HG02885 (cell line): ENCODE results near the gene DOCK4.
"Not testable (repeated sequence)": the region's sequence is repeated elsewhere in the genome, so short reads cannot be mapped to it uniquely, and the experiment has no call there.

Experiments used
- ATAC-seq: cut with Tn5 transposase; IDR thresholded peaks from one replicate; pipeline ENCODE4 v1.9.1; 2021; ENCODE audit warnings: mild to moderate bottlenecking; ENCODE audit not compliant: unreplicated experiment, poor library complexity

DOCK4 gene, protein sequence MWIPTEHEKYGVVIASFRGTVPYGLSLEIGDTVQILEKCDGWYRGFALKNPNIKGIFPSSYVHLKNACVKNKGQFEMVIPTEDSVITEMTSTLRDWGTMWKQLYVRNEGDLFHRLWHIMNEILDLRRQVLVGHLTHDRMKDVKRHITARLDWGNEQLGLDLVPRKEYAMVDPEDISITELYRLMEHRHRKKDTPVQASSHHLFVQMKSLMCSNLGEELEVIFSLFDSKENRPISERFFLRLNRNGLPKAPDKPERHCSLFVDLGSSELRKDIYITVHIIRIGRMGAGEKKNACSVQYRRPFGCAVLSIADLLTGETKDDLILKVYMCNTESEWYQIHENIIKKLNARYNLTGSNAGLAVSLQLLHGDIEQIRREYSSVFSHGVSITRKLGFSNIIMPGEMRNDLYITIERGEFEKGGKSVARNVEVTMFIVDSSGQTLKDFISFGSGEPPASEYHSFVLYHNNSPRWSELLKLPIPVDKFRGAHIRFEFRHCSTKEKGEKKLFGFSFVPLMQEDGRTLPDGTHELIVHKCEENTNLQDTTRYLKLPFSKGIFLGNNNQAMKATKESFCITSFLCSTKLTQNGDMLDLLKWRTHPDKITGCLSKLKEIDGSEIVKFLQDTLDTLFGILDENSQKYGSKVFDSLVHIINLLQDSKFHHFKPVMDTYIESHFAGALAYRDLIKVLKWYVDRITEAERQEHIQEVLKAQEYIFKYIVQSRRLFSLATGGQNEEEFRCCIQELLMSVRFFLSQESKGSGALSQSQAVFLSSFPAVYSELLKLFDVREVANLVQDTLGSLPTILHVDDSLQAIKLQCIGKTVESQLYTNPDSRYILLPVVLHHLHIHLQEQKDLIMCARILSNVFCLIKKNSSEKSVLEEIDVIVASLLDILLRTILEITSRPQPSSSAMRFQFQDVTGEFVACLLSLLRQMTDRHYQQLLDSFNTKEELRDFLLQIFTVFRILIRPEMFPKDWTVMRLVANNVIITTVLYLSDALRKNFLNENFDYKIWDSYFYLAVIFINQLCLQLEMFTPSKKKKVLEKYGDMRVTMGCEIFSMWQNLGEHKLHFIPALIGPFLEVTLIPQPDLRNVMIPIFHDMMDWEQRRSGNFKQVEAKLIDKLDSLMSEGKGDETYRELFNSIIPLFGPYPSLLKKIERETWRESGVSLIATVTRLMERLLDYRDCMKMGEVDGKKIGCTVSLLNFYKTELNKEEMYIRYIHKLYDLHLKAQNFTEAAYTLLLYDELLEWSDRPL (N-terminal part only)

DNA sequence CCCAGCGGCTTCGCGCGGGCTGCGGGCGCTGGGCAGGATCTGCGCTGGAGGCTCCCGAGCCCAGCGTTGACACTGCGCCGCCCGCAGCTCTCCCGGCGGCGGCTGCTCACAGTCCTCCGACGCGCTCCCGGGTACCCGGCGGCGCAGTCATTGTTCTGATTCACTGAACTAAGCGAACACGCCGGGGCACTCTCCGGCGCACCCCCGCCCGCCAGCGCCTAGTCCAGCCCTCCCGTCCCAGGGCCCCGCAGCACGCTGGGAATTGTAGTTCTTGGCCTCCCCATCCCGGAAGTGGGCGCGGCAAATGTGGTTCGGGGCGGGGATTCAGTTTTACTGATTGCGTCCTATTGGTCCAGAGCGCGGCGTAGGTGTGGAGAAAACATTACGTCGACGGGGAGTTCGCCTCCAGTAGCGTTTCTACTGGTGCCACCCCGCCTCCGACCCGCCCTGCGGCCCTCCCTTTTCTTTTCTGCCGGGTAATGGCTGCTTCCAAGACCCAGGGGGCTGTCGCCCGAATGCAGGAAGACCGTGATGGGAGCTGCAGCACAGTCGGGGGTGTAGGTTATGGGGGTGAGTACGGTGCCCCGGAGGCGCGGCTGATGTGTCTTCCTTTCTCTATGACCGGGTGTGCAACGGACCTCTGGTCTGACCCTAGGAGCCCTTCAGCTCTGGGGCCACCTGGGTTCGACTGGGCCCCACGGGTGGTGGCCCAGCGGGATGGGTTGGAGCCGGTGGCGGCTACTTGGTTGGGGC, at the start of gene DOCK4, which contains the start of gene ZNF277:
DOCK4 (minus strand) TSS at position 162 of the 753 bp plus-strand sequence. CDS start 261 bp downstream, outside the sequence.
ZNF277 (plus strand) TSS at position 458 of the 753 bp plus-strand sequence; CDS start at position 480, 22 bp downstream.
- peak; percentile 92 for ATAC-seq

DNA sequence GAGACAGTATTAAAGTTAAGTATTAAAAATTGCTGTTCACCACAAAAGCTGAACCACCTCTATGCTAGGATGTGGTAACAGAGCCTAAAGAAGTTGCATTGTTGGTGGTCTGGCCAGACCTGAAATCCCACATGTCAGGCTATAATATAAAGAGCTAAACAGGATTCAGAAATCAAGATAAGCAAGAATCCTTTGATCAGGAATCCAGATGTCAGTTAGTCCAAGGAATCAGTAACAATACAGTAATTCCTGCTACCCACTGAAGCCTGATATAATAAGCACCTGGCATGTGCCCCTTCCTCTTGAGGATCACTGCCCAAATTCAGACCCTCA, 49.2 kb upstream of the DOCK4 start:
- ATAC-seq, result no peak

DNA sequence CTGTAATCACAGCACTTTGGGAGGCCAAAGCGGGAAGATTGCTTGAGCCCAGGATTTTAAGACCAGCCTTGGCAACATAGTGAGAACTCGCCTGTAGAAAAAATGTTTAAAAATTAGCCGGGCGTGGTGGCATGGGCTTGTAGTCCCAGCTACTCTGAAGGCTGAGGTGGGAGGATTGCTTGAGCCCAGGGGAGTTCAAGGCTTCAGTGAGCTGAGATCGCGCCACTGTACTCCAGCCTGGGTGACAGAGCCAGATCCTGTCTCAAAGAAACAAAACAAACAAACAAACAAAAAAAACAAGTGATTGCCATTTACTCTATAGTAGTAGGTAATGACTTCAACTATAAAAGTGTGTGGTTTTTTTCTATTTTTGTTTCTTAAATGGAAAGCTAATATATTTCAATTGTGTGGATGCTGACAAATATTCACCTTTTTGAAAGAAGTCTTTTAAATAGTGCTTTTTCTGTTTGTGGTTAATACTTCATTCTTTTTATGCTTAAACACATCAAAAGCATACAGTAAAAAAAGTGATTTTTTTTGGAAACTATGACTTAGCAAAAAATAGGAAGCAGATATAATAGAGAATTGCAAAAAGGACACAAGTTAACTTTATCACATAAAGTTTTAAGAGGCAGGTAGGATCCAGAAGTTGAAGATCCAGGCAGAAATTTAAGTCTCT, 48.6 kb upstream of the DOCK4 start:
- ATAC-seq, result no peak

DNA sequence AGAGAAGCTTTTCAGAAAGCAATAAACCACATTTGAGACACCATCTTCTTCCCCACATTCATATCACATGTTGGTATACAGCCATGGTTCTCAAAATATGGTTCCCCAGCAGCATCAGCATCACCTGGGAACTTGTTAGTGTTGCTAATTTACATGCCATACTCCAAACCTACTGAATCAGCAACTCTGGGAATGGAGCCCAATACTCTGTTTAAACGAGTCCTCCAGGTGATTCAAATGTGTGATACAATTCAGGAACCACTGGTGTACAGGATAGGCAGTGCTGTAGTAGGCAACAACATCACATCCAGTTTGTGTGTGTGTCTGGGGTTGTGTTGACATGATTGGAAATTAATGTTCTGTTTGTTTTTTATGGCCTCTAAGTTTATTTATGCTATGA, 48.0 kb upstream of the DOCK4 start:
- ATAC-seq, result no peak

DNA sequence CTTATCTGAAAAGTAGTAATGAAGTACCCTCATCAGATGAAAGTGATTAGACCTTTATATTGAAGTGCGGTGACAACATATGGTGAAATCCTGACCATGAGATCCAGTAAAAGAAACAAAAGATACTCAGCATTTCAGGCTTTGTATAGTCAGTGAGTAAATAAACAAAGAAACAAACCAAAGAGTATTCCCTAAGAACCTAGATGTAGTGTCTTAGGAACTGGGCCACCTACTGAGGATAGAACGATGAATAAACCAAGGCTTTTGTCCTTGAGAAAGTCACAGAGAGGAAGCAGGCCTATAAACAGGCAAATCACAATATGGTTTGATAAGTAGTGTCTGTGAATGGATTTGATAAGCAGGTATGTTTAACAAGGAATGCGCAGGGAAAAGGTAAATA, 46.5 kb upstream of the DOCK4 start:
- ATAC-seq, result no peak

DNA sequence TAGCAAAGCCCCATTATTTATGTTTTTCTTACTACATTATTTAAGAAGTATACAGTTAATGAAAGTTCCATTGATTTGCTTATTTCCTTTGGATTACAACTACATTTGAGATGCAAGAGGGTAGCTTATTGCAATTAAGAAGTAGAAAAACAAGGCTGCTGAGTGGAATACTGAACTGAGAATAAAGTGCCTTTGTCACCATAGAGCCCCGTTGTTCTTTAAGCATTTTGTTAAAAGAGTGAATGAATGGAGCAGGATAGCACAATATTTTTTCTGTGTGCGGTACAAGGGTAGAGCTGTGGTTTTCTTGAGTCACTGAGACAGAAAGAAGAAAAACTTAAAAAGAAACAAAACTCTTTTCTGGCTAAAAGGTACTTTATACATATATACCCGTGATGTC, 45.9 kb upstream of the DOCK4 start:
- no peak for ATAC-seq

DNA sequence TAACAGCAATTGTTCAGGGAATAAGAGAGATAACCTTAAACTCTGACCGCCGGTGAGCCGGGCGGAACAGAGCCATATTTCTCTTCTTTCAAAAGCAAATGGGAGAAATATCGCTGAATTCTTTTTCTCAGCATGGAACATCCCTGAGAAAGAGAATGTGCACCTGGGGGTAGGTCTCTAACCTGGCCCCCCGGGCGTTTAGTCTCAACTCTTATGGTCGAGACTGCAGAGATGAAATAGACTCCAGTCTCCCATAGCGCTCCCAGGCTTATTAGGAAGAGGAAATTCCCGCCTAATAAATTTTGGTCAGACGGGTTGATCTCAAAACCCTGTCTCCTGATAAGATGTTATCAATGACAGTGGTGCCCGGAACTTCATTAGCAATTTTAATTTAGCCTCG, 43.8 kb upstream of the DOCK4 start:
- not testable (repeated sequence) for ATAC-seq

DNA sequence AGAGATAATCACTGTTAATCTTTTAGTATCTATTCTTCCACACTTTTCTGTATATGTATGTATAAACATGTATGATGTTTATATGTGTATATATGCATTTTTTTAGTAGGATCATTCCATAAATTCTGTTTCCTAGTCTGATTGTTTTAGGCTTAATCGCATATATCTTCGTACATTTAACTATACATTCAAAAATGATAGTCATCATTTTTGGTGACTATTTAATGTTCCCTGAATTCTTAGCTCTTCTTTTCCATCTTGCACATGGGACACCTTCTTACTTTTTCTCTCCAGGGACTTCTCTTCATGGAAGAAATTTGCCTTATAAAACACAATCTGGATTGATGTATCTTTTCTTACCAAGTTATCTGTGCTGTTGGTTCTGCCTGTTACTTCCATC, 42.4 kb upstream of the DOCK4 start:
- no peak for ATAC-seq

DNA sequence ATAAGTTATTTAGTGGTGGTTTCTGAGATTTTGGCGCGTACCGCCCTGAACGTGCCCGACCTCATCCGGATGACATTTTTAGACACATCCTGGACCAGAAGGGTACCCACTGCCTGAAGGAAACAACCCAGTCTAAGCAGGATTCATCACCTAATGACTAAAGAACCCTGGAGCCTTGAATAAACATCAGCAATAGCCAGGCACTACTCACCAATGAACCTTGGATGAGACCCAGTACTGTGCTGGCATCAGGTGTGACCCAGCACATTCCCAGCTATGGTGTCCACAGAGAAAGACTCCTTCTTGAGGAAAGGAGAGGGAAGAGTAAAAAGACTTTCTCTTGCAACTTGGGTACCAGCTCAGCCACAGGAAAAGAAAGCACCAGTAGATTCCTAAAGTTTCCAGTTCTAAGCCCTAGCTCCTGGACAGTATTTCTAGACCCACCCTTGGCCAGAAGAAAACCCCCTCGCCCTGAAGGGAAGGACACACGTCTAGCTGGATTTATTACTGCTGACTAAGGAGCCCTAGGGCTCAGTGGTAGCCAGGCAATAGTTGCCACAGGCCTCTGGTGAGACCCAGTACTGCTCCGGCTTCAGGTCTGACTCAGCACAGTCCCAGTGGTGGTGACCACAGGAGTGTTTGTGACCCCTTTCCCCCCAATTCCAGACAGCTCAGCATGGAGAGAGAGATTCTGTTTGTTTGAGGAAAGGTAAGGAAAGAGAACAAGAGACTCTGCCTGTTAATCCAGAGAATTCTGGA, 32.8 kb upstream of the DOCK4 start:
- ATAC-seq, result no peak

DNA sequence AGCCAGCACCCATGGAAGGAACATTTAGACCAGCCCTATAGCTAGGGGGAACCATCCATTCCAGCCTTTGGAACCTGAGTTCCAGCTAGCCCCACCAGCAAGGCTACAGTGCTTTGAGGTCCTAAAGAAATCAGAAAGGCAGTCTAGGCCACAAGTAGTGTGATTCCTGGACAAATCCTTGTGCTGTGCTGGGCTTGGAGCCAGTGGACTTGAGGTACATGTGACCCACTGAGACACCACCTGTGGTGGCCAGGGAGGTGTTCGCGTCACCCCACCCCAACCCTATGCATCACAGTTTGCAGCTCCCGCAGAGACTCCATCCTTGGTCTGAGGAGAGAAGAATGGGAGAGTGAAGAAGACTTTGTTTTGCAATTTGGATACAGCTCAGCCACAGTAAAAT, 32.1 kb upstream of the DOCK4 start:
- ATAC-seq, result no peak

DNA sequence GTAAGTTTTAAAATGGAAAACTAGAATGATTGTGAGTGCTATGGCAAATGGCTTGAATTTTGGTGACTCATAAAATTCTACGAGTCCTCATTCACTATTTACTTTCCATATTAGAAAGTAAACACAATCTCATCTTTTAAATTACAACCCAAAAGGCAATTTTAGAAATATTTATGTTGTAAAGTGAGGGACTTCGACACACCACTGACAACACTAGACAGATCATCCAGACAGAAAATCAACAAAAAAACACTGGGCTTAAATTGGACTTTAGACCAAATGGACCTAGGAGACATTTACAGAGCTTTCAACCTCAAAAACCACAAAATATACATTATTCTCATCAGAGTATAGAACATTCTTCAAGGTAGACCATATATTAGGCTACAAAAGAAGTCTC, 30.4 kb upstream of the DOCK4 start:
- ATAC-seq, result no peak

DNA sequence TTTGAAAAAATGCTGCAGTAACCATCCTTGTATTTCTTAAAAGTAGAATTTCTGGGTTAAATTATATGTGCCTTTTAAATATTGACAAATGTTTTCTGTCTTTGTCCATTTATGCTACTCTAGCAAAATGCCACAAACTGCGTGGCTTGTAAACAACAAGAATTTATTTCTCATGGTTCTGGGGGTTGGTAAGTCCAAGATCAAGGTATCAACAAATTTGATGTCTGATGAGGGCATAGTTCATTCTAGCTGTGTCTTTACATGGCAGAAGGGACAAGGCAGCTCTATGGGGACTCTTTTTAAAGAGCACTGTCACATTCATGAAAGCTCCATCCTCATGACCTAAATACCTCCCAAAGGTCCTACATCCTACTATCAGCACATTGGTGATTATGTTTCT, 27.9 kb upstream of the DOCK4 start:
- no peak for ATAC-seq

DNA sequence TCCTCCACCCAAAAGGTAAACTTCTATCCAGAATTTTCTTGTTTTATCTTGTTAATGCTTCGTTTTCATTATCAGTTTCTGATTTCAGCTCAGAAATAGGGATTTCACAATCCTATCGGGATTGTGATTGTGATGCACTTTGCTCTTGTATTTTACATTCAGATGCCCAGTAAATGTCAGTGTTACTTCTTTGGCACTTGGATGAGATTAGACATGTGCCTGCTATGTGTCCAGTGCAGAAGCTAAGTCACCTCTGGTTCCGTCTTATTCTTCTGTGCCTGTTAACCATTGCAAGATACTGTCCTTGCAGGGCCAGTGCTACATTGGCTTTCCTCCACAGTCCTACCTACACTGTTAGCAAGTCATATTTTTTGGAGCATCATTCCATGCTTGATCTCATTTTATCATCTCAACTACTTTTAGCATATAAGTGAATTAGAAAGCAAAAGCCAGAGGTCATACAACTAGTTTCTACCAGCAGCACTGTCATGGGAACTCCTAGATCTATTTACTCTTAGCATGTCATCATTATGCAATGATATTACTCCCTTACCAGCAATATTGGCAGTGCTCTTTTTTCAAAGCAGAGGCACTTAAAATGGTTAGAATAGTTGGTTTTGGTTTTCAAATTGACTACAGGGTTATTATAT, 27.0 kb upstream of the DOCK4 start:
- no peak for ATAC-seq

DNA sequence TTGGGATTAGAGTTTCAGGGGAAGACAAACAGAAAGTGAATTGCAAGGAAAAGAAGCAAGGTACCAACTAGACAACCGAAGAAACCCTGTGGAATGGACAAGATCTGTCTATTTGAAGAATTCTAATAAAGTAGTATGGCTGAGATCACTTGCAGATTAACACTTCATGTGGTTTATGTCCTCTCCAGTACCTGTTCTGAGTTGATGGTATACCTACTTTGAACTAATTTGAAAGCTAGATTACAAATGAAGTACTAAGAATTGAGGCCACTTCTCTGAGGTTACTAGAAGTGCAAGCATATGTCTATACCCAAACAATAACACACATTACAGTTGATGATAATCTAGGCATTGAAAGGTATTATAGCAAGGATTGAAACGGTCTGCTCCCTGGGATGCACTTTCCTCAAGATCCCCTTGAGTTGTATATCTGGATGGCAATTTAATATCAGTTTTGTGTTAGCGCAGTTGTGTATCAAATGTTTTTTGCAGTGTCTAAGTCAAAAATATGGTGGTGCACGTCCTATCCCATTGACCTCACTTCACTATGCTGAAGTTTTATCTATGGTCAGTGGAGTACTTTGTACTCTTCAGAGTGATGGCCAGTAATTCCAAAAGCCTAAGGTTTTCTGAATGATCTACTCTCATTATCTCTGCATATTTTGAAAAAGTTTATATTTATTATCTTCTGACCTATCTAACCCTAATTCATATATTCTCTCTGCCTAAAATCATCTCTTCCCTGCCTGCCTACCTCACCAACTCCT, 26.2 kb upstream of the DOCK4 start:
- ATAC-seq, result no peak

DNA sequence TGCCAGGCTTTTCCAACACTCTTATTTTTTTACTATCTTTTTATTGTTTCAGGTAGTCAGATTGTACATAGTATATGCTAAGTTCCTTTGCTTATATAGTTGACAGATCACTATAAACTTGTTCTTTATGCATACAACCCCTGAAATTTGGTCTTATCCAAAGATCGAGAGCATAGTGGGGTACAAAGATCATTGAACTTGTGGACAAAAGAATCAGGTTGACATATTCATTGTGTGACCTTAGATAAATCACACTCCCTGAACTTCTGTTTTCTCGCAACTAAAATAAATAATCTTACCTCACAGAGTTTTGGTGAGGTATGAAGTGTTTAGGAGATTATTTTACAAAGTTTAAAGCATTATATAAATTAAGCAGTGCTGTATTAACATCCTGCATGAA, 22.4 kb upstream of the DOCK4 start:
- ATAC-seq, result no peak

DNA sequence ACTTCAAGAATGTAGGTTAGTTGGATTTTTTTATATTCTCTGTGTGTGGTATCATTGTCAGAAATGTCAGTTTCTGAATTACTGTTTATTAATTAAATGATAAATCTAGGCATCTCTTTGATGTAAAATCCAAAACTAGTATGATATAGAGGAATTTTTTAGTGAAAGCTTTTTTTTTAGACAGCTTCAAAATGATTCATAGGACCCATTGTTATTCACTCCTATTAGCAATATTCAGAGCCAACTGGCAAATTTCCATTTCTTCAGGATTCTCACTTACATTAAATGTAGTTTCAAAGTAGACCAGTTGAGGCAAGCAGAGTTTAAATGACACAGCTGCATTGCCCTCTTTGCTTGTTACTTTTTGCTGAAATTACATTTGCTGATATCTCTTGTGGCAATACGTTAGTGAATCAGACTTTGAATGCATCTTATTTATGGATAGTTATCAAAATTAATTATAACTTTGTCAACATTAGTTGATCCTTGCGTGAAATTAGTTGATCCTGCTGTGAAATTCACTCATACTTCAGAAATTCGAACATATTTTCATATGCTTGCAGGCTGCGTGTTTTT, 20.6 kb upstream of the DOCK4 start:
- ATAC-seq, result no peak

DNA sequence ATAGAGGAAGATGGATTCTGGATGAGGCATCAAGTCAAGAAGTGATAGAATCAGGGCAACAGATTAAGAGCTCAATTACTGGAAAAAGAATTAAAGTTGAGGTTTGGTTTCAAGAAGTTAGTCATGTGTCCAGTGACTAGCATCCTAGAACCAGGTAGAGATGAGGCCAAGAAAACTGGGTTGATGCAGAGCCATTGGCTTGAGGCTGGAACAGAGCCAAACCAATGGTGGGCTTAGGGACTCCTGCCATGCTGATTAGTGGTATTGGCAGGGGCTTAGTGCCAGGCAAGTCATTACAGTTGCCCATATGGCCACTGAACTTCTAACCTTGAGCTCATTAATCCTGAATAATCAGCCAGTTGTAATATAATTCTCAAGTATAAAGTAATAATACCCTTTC, 18.8 kb upstream of the DOCK4 start:
- ATAC-seq, result no peak
